OCI-LY1 (cell line): ENCODE measurements around the gene NOCT.

Source experiments
- H2AFZ ChIP-seq: fragments of 200-600 bp; sonication (generic), shearing (Covaris generic); 2 replicates; pipeline ENCODE4 v1.6.0; 2014; ENCODE audit warnings: antibody characterized with exemption, mild to moderate bottlenecking, low read length
- H3F3A ChIP-seq: fragments of 200-600 bp; sonication (generic), shearing (Covaris generic); 2 replicates; pipeline ENCODE4 v1.6.0; 2014; ENCODE audit warnings: mild to moderate bottlenecking, antibody characterized with exemption, low read length, moderate library complexity; ENCODE audit not compliant: insufficient read depth
- H3K27ac ChIP-seq: fragments of 200-600 bp; sonication (generic); 2 replicates; pipeline ENCODE4 v1.5.1; 2014; ENCODE audit warnings: low read length, mixed run types, mild to moderate bottlenecking, low read depth; ENCODE audit not compliant: poor library complexity, severe bottlenecking
- H3K27me3 ChIP-seq: fragments of 200-600 bp; sonication (generic); 2 replicates; pipeline ENCODE4 v1.6.0; 2014; ENCODE audit warnings: antibody characterized with exemption, mild to moderate bottlenecking, low read length, moderate library complexity; ENCODE audit not compliant: insufficient read depth
- H3K36me3 ChIP-seq: fragments of 200-600 bp; sonication (generic); 2 replicates; pipeline ENCODE4 v1.6.1; 2014; ENCODE audit warnings: mild to moderate bottlenecking, antibody characterized with exemption, low read length, moderate library complexity, mixed read lengths; ENCODE audit not compliant: insufficient read depth
- H3K4me1 ChIP-seq: fragments of 200-600 bp; sonication (generic); 2 replicates; pipeline ENCODE4 v1.5.1; 2014; ENCODE audit warnings: mild to moderate bottlenecking, low read length, moderate library complexity; ENCODE audit not compliant: insufficient read depth, severe bottlenecking
- H3K4me2 ChIP-seq: fragments of 200-600 bp; sonication (generic), shearing (Covaris generic); 2 replicates; pipeline ENCODE4 v1.6.1; 2014; ENCODE audit warnings: low read length
- H3K4me3 ChIP-seq: fragments of 200-600 bp; sonication (generic); 2 replicates; pipeline ENCODE4 v1.5.1; 2014; ENCODE audit warnings: low read length, low read depth, mild to moderate bottlenecking, mixed read lengths; ENCODE audit not compliant: poor library complexity, severe bottlenecking
- H3K79me2 ChIP-seq: fragments of 200-600 bp; shearing (Covaris generic); 2 replicates; pipeline ENCODE4 v1.6.1; 2016; ENCODE audit warnings: mixed run types, low read length, mixed read lengths; ENCODE audit not compliant: insufficient read depth
- H3K9ac ChIP-seq: fragments of 200-600 bp; sonication (generic), shearing (Covaris generic); 2 replicates; pipeline ENCODE4 v1.6.1; 2014; ENCODE audit warnings: mild to moderate bottlenecking, low read length, mixed read lengths
- H3K9me2 ChIP-seq: fragments of 200-600 bp; sonication (generic), shearing (Covaris generic); 2 replicates; pipeline ENCODE4 v1.6.1; 2014; ENCODE audit warnings: low read depth, mild to moderate bottlenecking, low read length, mixed read lengths
- H3K9me3 ChIP-seq: fragments of 200-600 bp; shearing (Covaris generic); 2 replicates; pipeline ENCODE4 v1.6.1; 2014; ENCODE audit warnings: low read length, mixed read lengths
- H4K20me1 ChIP-seq: fragments of 200-600 bp; sonication (generic), shearing (Covaris generic); 2 replicates; pipeline ENCODE4 v1.6.0; 2016; ENCODE audit warnings: mild to moderate bottlenecking, low read length; ENCODE audit not compliant: insufficient read depth
- CTCF ChIP-seq: fragments of 200-600 bp; sonication (generic), shearing (Covaris generic); IDR thresholded peaks from 2 replicates; pipeline ENCODE4 v1.5.1; 2017; ENCODE audit warnings: mild to moderate bottlenecking, antibody characterized with exemption, low read length, moderate library complexity, mixed read lengths
- EZH2 ChIP-seq: fragments of 200-600 bp; sonication (generic), shearing (Covaris generic); IDR thresholded peaks from 2 replicates; pipeline ENCODE4 v1.8.0; 2017; ENCODE audit warnings: borderline replicate concordance, mixed run types, mild to moderate bottlenecking, antibody characterized with exemption, low read length, moderate library complexity, mixed read lengths

The NOCT gene

GRCh38 chr4:139022835-139023234 is 7.3 kb downstream of the NOCT start:
- H3K36me3 ChIP-seq: peaks cover 40% of the 10 kb centered on the region

GRCh38 chr4:139024686-139025085 is 9.1 kb downstream of the NOCT start:
- Histone ChIP-seq H3K9ac (no peak overlapping the region), H3K9me2 (no peaks in the 10 kb centered on the region), H3K36me3 (peaks cover 33% of the 10 kb centered on the region), H3K79me2 (peaks cover 83% of the 10 kb centered on the region), H3K9me3 (no peaks in the 10 kb centered on the region), H3K4me2 (no peak overlapping the region), H3K4me3 (no peak overlapping the region), H4K20me1 (no peaks in the 10 kb centered on the region), H2AFZ (no peak overlapping the region), H3K27ac (no peak overlapping the region), H3K27me3 (no peaks in the 10 kb centered on the region), H3K4me1 (peaks cover 31% of the 10 kb centered on the region), H3F3A (no peaks in the 10 kb centered on the region)
- TF ChIP-seq CTCF (no peak), EZH2 (no peak)

More at GRCh38 chr4:139022835-139023234, 7.3 kb downstream of the NOCT start:
- Histone ChIP-seq H3K4me3 (no peak overlapping the region), H3K9ac (no peak overlapping the region), H3K9me3 (no peaks in the 10 kb centered on the region), H3F3A (no peaks in the 10 kb centered on the region), H3K79me2 (peaks cover 89% of the 10 kb centered on the region), H4K20me1 (no peaks in the 10 kb centered on the region), H3K4me1 (peaks cover 38% of the 10 kb centered on the region), H3K4me2 (no peak overlapping the region), H3K27me3 (no peaks in the 10 kb centered on the region), H3K9me2 (no peaks in the 10 kb centered on the region), H3K27ac (no peak overlapping the region), H2AFZ (no peak overlapping the region)
- TF ChIP-seq EZH2 (no peak), CTCF (no peak)

- Histone ChIP-seq H3K9ac (no peak overlapping the region), H3K9me2 (no peaks in the 10 kb centered on the region), H2AFZ (no peak overlapping the region), H3K79me2 (peaks cover 79% of the 10 kb centered on the region), H3K4me1 (peaks cover 29% of the 10 kb centered on the region), H3F3A (no peaks in the 10 kb centered on the region), H3K36me3 (peaks cover 21% of the 10 kb centered on the region; the same call in 1 of the 2 replicates), H3K4me3 (no peak overlapping the region), H3K4me2 (no peak overlapping the region), H4K20me1 (no peaks in the 10 kb centered on the region), H3K27ac (no peak overlapping the region), H3K9me3 (no peaks in the 10 kb centered on the region), H3K27me3 (no peaks in the 10 kb centered on the region)
- TF ChIP-seq EZH2: no peak
- TF ChIP-seq CTCF: no peak
Observed at GRCh38 chr4:139025841-139026240, 10.3 kb downstream of the NOCT start.
